PC-3 (cell line): Measurements from ENCODE around the gene FOXB1. TPM values are rescaled to one million over a fixed set of nuclear protein-coding genes. Genes with fewer than 3 reads are reported as not detected.

Source experiments
- ATAC-seq: fragments of 200-7000 bp; cut with Tn5 transposase; 2 replicates; pipeline ENCODE4 v1.9.1; 2020; ENCODE audit warnings: mild to moderate bottlenecking, moderate library complexity
- BruUV-seq: library from RNA; stranded (reverse); fragments of 400-500 nt; replicated peaks from 2 replicates; lab custom pipeline; 2021; lab: Mats Ljungman, UMichigan
- CTCF ChIA-PET: fragments of 300-600 bp; sonication (Branson Sonifier 250); formaldehyde crosslinking; loops from one replicate; lab custom pipeline; 2022; ENCODE audit warnings: antibody characterized with exemption; lab: Charles Lee
- POLR2A ChIA-PET: fragments of 300-600 bp; sonication (Branson Sonifier 250); formaldehyde crosslinking; loops from one replicate; lab custom pipeline; 2022; ENCODE audit warnings: antibody characterized with exemption; ENCODE audit not compliant: unreplicated experiment; lab: Charles Lee
- DNase-seq: peaks from one replicate; pipeline ENCODE4 v3.0.0-alpha.2; 2015
- H2AFZ ChIP-seq: fragments of 300-600 bp; sonication (generic); 2 replicates; pipeline ENCODE4 v1.6.0; 2016; ENCODE audit warnings: antibody characterized with exemption, low read length
- H3F3A ChIP-seq: fragments of 300-600 bp; sonication (generic); one replicate; pipeline ENCODE4 v1.6.0; 2017; ENCODE audit warnings: antibody characterized with exemption, low read length, control low read depth, mild to moderate bottlenecking; ENCODE audit not compliant: unreplicated experiment
- H3K27ac ChIP-seq: fragments of 300-600 bp; sonication (generic); 2 replicates; pipeline ENCODE4 v1.5.1; 2016; ENCODE audit warnings: mild to moderate bottlenecking, low read length
- H3K27me3 ChIP-seq: fragments of 300-600 bp; sonication (generic); 2 replicates; pipeline ENCODE4 v1.6.1; 2016; ENCODE audit warnings: low read length, mixed read lengths
- H3K36me3 ChIP-seq: fragments of 300-600 bp; sonication (generic); 2 replicates; pipeline ENCODE4 v1.6.1; 2016; ENCODE audit warnings: low read depth, mixed run types, low read length, mixed read lengths
- H3K4me1 ChIP-seq: fragments of 300-600 bp; sonication (generic); 2 replicates; pipeline ENCODE4 v1.5.1; 2016; ENCODE audit warnings: low read length; ENCODE audit not compliant: insufficient read depth
- H3K4me2 ChIP-seq: fragments of 300-600 bp; sonication (generic); 2 replicates; pipeline ENCODE4 v1.6.0; 2016; ENCODE audit warnings: low read length
- H3K4me3 ChIP-seq: fragments of 300-600 bp; sonication (generic); 2 replicates; pipeline ENCODE4 v1.5.1; 2016; ENCODE audit warnings: mild to moderate bottlenecking, low read length, mixed read lengths
- H3K79me2 ChIP-seq: fragments of 300-600 bp; sonication (generic); 2 replicates; pipeline ENCODE4 v1.6.1; 2017; ENCODE audit warnings: low read length, mixed read lengths
- H3K9ac ChIP-seq: fragments of 300-600 bp; sonication (generic); 2 replicates; pipeline ENCODE4 v1.6.0; 2016; ENCODE audit warnings: mild to moderate bottlenecking, low read length
- H3K9me2 ChIP-seq: fragments of 300-600 bp; sonication (generic); replicated peaks from 2 replicates; pipeline ENCODE4 v1.6.1; 2016; ENCODE audit warnings: mixed run types, low read length, mixed read lengths
- H3K9me3 ChIP-seq: fragments of 300-600 bp; sonication (generic); 2 replicates; pipeline ENCODE4 v1.6.1; 2016; ENCODE audit warnings: low read length, mixed read lengths
- H4K20me1 ChIP-seq: fragments of 300-600 bp; sonication (generic); 2 replicates; pipeline ENCODE4 v1.6.1; 2016; ENCODE audit warnings: low read length, mixed read lengths
- EZH2 ChIP-seq: fragments of 300-600 bp; sonication (generic); IDR thresholded peaks from one replicate; pipeline ENCODE4 v1.6.1; 2017; ENCODE audit warnings: antibody characterized with exemption, mild to moderate bottlenecking, low read length; ENCODE audit not compliant: unreplicated experiment
- EZH2phosphoT487 ChIP-seq: fragments of 300-600 bp; sonication (generic); IDR thresholded peaks from 2 replicates; pipeline ENCODE4 v1.6.1; 2018; ENCODE audit warnings: mild to moderate bottlenecking, antibody characterized with exemption, low read length, borderline replicate concordance
- intact Hi-C: fragments of 100-400 bp; cut with micrococcal nuclease; formaldehyde crosslinking; loops from 2 replicates; pipeline ENCODE4 v1.9.0; 2023
- total RNA-seq: library from RNA; depleted of rRNA; stranded (reverse); fragments of >200 nt; gene quantifications from 2 replicates; pipeline ENCODE4 v1.2.3, GENCODE V29; 2014
- TF ChIP-seq, protein P1 (sequence below): fragments of 300-600 bp; sonication (generic); conservative IDR thresholded peaks from 2 replicates; pipeline ENCODE4 v1.5.1; 2017; ENCODE audit warnings: antibody characterized with exemption, low read depth, mild to moderate bottlenecking, low read length

Gene FOXB1
- total RNA-seq, 1 experiment from 2014 or later, result not detected

DNA sequence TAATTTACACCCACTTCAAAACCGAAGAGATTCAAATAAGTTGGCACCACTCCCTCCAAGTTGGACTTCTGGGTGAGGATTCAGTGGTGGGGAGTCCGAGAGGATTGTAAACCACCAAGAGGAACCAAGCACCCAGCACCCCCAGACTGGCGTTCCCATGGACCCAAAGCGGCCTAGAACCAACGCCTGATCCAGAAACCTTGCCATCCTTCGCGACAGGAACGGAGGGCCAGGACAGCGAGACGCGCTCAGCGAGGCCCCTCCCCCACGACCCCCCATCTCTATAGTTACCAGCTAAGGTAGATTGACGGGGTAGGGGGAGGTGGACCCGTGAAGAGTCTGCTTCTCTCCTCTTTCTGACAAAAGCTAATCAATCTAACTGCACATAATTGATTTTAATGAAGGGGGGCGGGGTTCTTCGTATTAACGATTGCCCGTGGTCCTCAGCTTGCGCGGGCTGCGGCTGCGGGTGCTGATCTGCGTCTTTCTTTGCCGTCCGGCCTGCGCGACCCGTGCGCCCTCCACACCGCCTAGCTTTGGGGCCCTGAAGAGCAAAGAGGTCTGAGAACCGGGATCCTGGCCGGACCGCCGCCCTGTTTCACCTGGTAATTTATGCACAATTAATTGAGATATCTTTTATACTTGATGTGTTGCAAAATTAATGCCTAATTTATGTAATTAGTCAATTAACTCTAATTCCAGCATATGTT, 10.9 kb upstream of the FOXB1 start:
- Histone ChIP-seq H3K9ac (no peak overlapping the region), H3K36me3 (no peaks in the 10 kb centered on the region), H3K27ac (no peak overlapping the region), H3K4me2 (no peak overlapping the region), H3K27me3 (peaks cover 75% of the 10 kb centered on the region), H3K9me2 (no peaks in the 10 kb centered on the region), H2AFZ (no peak overlapping the region), H3K9me3 (no peaks in the 10 kb centered on the region), H4K20me1 (no peaks in the 10 kb centered on the region), H3F3A (no peaks in the 10 kb centered on the region), H3K4me3 (no peak overlapping the region), H3K79me2 (no peaks in the 10 kb centered on the region), H3K4me1 (peaks cover 5% of the 10 kb centered on the region; the same call in 1 of the 2 replicates)
- ATAC-seq (no peak), DNase-seq (no peak)
- BruUV-seq, result no TSS peak
- intact Hi-C loops, result no loop called here
- POLR2A ChIA-PET, result interaction anchor here (0.7 kb wide), 1 partner anchor 127 kb away, joined by 4 read pairs; no protein-coding TSS in a partner anchor
- TF ChIP-seq EZH2phosphoT487 (no peak), EZH2 (no peak)
- TF ChIP-seq, protein P1, sequence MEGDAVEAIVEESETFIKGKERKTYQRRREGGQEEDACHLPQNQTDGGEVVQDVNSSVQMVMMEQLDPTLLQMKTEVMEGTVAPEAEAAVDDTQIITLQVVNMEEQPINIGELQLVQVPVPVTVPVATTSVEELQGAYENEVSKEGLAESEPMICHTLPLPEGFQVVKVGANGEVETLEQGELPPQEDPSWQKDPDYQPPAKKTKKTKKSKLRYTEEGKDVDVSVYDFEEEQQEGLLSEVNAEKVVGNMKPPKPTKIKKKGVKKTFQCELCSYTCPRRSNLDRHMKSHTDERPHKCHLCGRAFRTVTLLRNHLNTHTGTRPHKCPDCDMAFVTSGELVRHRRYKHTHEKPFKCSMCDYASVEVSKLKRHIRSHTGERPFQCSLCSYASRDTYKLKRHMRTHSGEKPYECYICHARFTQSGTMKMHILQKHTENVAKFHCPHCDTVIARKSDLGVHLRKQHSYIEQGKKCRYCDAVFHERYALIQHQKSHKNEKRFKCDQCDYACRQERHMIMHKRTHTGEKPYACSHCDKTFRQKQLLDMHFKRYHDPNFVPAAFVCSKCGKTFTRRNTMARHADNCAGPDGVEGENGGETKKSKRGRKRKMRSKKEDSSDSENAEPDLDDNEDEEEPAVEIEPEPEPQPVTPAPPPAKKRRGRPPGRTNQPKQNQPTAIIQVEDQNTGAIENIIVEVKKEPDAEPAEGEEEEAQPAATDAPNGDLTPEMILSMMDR, result no peak
- CTCF ChIA-PET, result no interaction called here

DNA sequence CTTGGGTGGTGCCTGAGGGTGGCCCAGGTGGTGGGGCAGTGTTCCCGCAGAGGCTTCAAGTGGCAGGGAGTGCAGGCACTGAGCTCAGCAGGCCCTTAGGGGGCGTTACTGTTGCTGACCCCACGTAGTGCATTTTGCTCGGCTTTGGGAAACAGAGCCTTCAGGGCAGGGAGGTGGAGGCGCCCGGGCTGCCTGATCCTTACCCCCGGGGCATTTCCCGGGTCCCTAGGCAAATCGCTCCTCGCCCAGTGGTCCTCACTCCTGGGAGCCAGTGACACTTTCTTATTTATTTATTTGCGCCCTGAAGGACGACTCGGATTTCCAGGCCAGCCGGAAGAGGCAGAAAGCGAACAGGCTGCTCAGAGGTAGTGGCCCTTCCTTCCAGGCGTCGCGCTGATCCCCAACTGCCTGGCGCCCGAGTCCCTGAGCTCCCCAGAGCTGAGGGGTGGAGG, 10.1 kb upstream of the FOXB1 start:
- ATAC-seq, result no peak
- intact Hi-C loops, result no loop called here
- no TSS peak for BruUV-seq
- no peak overlapping the region for H3K4me2 ChIP-seq
- no peak for DNase-seq
- peaks cover 83% of the 10 kb centered on the region for H3K27me3 ChIP-seq
- H3K79me2 ChIP-seq, result no peaks in the 10 kb centered on the region
- CTCF ChIA-PET, result no interaction called here
- no peak overlapping the region for H3K9ac ChIP-seq
- H3K27ac ChIP-seq, result no peak overlapping the region
- no peaks in the 10 kb centered on the region for H3K36me3 ChIP-seq
- no peaks in the 10 kb centered on the region for H4K20me1 ChIP-seq
- H3K4me3 ChIP-seq, result no peak overlapping the region
- no peaks in the 10 kb centered on the region for H3F3A ChIP-seq
- H3K9me3 ChIP-seq, result no peaks in the 10 kb centered on the region
- H2AFZ ChIP-seq, result no peak overlapping the region
- H3K4me1 ChIP-seq, result peaks cover 5% of the 10 kb centered on the region; the same call in 1 of the 2 replicates
- TF ChIP-seq EZH2 (no peak), EZH2phosphoT487 (no peak)
- TF ChIP-seq, protein P1, result peak; percentile 41; the same call in 1 of the 2 replicates
- POLR2A ChIA-PET, result interaction anchor here (0.7 kb wide), 1 partner anchor 126 kb away, joined by 4 read pairs; no protein-coding TSS in a partner anchor
- no peaks in the 10 kb centered on the region for H3K9me2 ChIP-seq

DNA sequence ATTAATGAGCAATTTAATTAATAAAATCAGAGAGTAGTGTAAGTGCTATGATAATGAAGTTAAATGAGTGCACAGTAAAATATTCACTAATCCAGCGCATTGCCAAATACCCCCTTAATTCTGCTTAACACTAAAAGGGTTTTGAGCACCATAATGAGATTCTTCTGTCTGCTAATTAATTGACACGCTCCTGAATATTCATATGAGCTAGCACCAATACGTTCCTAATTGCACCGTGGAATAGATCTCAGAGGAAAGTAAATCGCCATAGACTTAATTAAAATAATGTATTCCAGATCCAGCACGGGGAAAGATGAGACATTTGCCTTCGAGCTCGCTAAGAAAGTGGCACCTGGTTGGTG, 9.6 kb upstream of the FOXB1 start:
- no peaks in the 10 kb centered on the region for H3K36me3 ChIP-seq
- no peaks in the 10 kb centered on the region for H3K9me2 ChIP-seq
- ChIA-PET POLR2A (no interaction called here), CTCF (no interaction called here)
- DNase-seq, result no peak
- TF ChIP-seq, protein P1, result no peak
- TF ChIP-seq EZH2phosphoT487, result no peak
- TF ChIP-seq EZH2, result no peak
- no peaks in the 10 kb centered on the region for H3K79me2 ChIP-seq
- H3F3A ChIP-seq, result no peaks in the 10 kb centered on the region
- H3K27me3 ChIP-seq, result peaks cover 88% of the 10 kb centered on the region
- no peak overlapping the region for H3K9ac ChIP-seq
- H3K27ac ChIP-seq, result no peak overlapping the region
- H3K4me1 ChIP-seq, result peaks cover 5% of the 10 kb centered on the region; the same call in 1 of the 2 replicates
- no peaks in the 10 kb centered on the region for H3K9me3 ChIP-seq
- ATAC-seq, result no peak
- intact Hi-C loops, result no loop called here
- H3K4me3 ChIP-seq, result no peak overlapping the region
- no peak overlapping the region for H2AFZ ChIP-seq
- H4K20me1 ChIP-seq, result no peaks in the 10 kb centered on the region
- no peak overlapping the region for H3K4me2 ChIP-seq
- BruUV-seq, result no TSS peak
